GM21576 (cell line): ENCODE measurements around the gene RPL35.
A peak's percentile ranks its signal among the peaks of the same experiment; 100 is the strongest.

Source experiments
- ATAC-seq: cut with Tn5 transposase; IDR thresholded peaks from one replicate; pipeline ENCODE4 v1.9.1; 2021; ENCODE audit warnings: mild to moderate bottlenecking, moderate library complexity; ENCODE audit not compliant: unreplicated experiment

The RPL35 gene

GRCh38 chr9:124877021-124877782 lies 15.4 kb upstream of the RPL35 start:
- no peak for ATAC-seq

- no peak for ATAC-seq
Observed at GRCh38 chr9:124875501-124875900, 13.7 kb upstream of the RPL35 start.

GRCh38 chr9:124873664-124874063 lies 11.9 kb upstream of the RPL35 start:
- no peak for ATAC-seq

- no peak for ATAC-seq
Observed at GRCh38 chr9:124871156-124871561, 9.4 kb upstream of the RPL35 start.

GRCh38 chr9:124870723-124871122 lies 9.0 kb upstream of the RPL35 start:
- no peak for ATAC-seq

- ATAC-seq: peak; percentile 37
Observed at GRCh38 chr9:124869986-124870560, 8.3 kb upstream of the RPL35 start.

- ATAC-seq: peak; percentile 3
Observed at GRCh38 chr9:124869466-124869985, 7.8 kb upstream of the RPL35 start.

- peak; percentile 44 for ATAC-seq
Observed at GRCh38 chr9:124868511-124869465, 7.0 kb upstream of the RPL35 start.

GRCh38 chr9:124863371-124863871 lies 1.7 kb upstream of the RPL35 start:
- ATAC-seq: no peak

GRCh38 chr9:124860582-124861341 lies 995 bp downstream of the RPL35 start:
- ATAC-seq: no peak

GRCh38 chr9:124859803-124860581 lies 1.8 kb downstream of the RPL35 start:
- ATAC-seq: no peak

- ATAC-seq: no peak
Observed at GRCh38 chr9:124858330-124859046, 3.3 kb downstream of the RPL35 start.

GRCh38 chr9:124857533-124858162 lies 4.1 kb downstream of the RPL35 start:
- no peak for ATAC-seq

GRCh38 chr9:124855944-124856765 lies 5.6 kb downstream of the RPL35 start:
- no peak for ATAC-seq

GRCh38 chr9:124855566-124855943 lies 6.2 kb downstream of the RPL35 start:
- no peak for ATAC-seq

- no peak for ATAC-seq
Observed at GRCh38 chr9:124854822-124855221, 6.9 kb downstream of the RPL35 start.

- ATAC-seq: no peak
Observed at GRCh38 chr9:124854161-124854560, 7.6 kb downstream of the RPL35 start.
